Skeletal muscle satellite cell (primary cell): ENCODE data around the gene FAXC.

ENCODE experiments used
- H3K27me3 ChIP-seq: 2 replicates; pipeline ENCODE4 v1.7.0; 2013; ENCODE audit warnings: low read length; ENCODE audit not compliant: control insufficient read depth, insufficient read depth
- H3K36me3 ChIP-seq: 2 replicates; pipeline ENCODE4 v1.7.0; 2013; ENCODE audit warnings: mild to moderate bottlenecking, control low read depth, low read length; ENCODE audit not compliant: insufficient read depth
- H3K4me1 ChIP-seq: 2 replicates; pipeline ENCODE4 v1.7.0; 2013; ENCODE audit warnings: low read length; ENCODE audit not compliant: control insufficient read depth, insufficient read depth
- H3K4me2 ChIP-seq: 2 replicates; pipeline ENCODE4 v1.7.0; 2013; ENCODE audit warnings: mild to moderate bottlenecking, low read length
- H3K4me3 ChIP-seq: 2 replicates; pipeline ENCODE4 v1.7.0; 2013; ENCODE audit warnings: low read length
- H3K9ac ChIP-seq: 2 replicates; pipeline ENCODE4 v1.7.0; 2013; ENCODE audit warnings: mild to moderate bottlenecking, low read depth, low read length, moderate library complexity
- H3K9me3 ChIP-seq: replicated peaks from 2 replicates; pipeline ENCODE4 v1.7.0; 2013; ENCODE audit warnings: mild to moderate bottlenecking, control low read depth, low read length

Gene FAXC

GRCh38 chr6:99236010-99236409 is 113.5 kb downstream of the FAXC start:
- Histone ChIP-seq H3K9me3 (no peaks in the 10 kb centered on the region), H3K27me3 (peaks cover 38% of the 10 kb centered on the region), H3K9ac (no peak overlapping the region), H3K4me3 (no peak overlapping the region), H3K36me3 (no peaks in the 10 kb centered on the region), H3K4me2 (no peak overlapping the region), H3K4me1 (no peaks in the 10 kb centered on the region)

- Histone ChIP-seq H3K9me3 (no peaks in the 10 kb centered on the region), H3K9ac (no peak overlapping the region)
These were observed 116.3 kb downstream of the FAXC start for GRCh38 chr6:99233219-99233618.

GRCh38 chr6:99232056-99232455 is 117.4 kb downstream of the FAXC start:
- Histone ChIP-seq H3K36me3 (no peaks in the 10 kb centered on the region), H3K9ac (no peak overlapping the region), H3K4me1 (no peaks in the 10 kb centered on the region), H3K4me3 (no peak overlapping the region), H3K27me3 (peaks cover 39% of the 10 kb centered on the region), H3K9me3 (no peaks in the 10 kb centered on the region), H3K4me2 (no peak overlapping the region)

More at GRCh38 chr6:99233219-99233618, 116.3 kb downstream of the FAXC start:
- H3K4me1 ChIP-seq, result no peaks in the 10 kb centered on the region
- no peak overlapping the region for H3K4me3 ChIP-seq
- H3K36me3 ChIP-seq, result no peaks in the 10 kb centered on the region
- H3K27me3 ChIP-seq, result peaks cover 43% of the 10 kb centered on the region
- no peak overlapping the region for H3K4me2 ChIP-seq

- H3K4me3 ChIP-seq, result no peak overlapping the region
- H3K36me3 ChIP-seq, result no peaks in the 10 kb centered on the region
These were observed 124.3 kb downstream of the FAXC start for GRCh38 chr6:99225172-99225571.

More at GRCh38 chr6:99225172-99225571, 124.3 kb downstream of the FAXC start:
- Histone ChIP-seq H3K4me2 (no peak overlapping the region), H3K4me1 (no peaks in the 10 kb centered on the region), H3K27me3 (no peaks in the 10 kb centered on the region), H3K9me3 (no peaks in the 10 kb centered on the region), H3K9ac (no peak overlapping the region)
